ENCODE results near the gene MRPS34. TPM values are rescaled to one million over a fixed set of nuclear protein-coding genes. Genes with fewer than 3 reads are reported as not detected.

Gene MRPS34
- polyA plus RNA-seq, 1 donor (not counting 4 experiments of a cell fraction or from before 2014, with no cell fraction given): 74.3 TPM

DNA sequence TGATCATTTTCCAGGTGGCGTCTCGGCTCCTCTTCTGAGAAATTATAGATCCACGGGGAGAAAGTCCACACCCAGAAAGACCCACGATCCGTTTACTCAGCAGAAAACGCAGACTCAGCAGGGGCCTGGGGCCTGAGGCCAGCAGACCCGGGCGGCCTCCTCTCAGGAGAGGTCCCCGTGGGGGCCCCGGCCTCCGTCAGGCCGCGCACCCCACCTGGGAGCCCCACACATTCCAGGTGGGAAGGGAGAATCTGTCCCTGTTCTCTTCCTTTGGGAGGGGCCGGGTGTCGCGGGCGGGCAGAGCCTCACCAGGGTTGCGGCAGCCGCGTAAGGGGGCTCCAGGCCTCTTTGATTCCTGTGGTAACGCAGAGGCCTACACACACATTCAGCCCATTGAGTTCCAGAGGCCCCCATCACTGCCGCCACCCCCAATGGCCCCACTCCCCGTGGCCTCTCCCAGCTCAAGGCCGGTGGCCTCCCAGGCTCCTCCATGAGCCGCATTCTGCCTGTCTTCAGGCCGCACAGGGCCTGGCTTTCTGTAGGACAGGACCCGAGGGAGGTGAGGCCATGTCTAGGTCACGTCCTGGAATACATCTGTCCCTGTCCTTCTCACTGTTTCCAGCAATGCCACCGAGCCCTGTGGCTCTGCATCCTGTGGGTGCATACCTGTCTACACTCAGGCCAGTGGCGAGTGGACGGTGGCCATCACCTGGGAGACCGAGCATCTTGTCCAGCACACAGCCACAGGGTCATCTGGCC is 22.2 kb upstream of the MRPS34 start:
- Histone ChIP-seq H3K36me3 (ENCODE audit: control insufficient read depth in 2 of 2, extremely low read depth in 1 of 2, insufficient read depth in 2 of 2, low read length in 2 of 2) (no peaks in the 10 kb centered on the region), H3K4me1 (ENCODE audit: control insufficient read depth, extremely low read depth, insufficient read depth, low read length) (no peaks in the 10 kb centered on the region), H3K4me3 (ENCODE audit: control insufficient read depth in 2 of 3, extremely low read depth in 1 of 3, insufficient read depth in 2 of 3, low read depth in 1 of 3, low read length in 3 of 3) (no peak overlapping the region), H3K27ac (ENCODE audit: control insufficient read depth, insufficient read depth, low read length) (no peak overlapping the region), H3K79me2 (ENCODE audit: control insufficient read depth, insufficient read depth, low read length) (no peaks in the 10 kb centered on the region), H4K20me1 (ENCODE audit: control insufficient read depth, extremely low read depth, insufficient read depth, low read length) (no peaks in the 10 kb centered on the region), H3K27me3 (ENCODE audit: control insufficient read depth, extremely low read depth, insufficient read depth, low read length) (no peaks in the 10 kb centered on the region), H3K9ac (ENCODE audit: control insufficient read depth, extremely low read depth, insufficient read depth, low read length) (no peak overlapping the region), H3K9me1 (ENCODE audit: control insufficient read depth, extremely low read depth, insufficient read depth, low read length) (no peaks in the 10 kb centered on the region), H3K9me3 (ENCODE audit: control insufficient read depth, low read depth, low read length) (peaks cover 2% of the 10 kb centered on the region), H2AFZ (ENCODE audit: control insufficient read depth, low read length) (no peak overlapping the region), H3K4me2 (ENCODE audit: control insufficient read depth, extremely low read depth, insufficient read depth, low read depth, low read length) (no peak overlapping the region)
- no peak for DNase-seq (ENCODE audit: low read depth, low spot score)
- TF ChIP-seq, protein P1, sequence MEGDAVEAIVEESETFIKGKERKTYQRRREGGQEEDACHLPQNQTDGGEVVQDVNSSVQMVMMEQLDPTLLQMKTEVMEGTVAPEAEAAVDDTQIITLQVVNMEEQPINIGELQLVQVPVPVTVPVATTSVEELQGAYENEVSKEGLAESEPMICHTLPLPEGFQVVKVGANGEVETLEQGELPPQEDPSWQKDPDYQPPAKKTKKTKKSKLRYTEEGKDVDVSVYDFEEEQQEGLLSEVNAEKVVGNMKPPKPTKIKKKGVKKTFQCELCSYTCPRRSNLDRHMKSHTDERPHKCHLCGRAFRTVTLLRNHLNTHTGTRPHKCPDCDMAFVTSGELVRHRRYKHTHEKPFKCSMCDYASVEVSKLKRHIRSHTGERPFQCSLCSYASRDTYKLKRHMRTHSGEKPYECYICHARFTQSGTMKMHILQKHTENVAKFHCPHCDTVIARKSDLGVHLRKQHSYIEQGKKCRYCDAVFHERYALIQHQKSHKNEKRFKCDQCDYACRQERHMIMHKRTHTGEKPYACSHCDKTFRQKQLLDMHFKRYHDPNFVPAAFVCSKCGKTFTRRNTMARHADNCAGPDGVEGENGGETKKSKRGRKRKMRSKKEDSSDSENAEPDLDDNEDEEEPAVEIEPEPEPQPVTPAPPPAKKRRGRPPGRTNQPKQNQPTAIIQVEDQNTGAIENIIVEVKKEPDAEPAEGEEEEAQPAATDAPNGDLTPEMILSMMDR (optimal IDR thresholded peaks at IDR 0.05 in 1 of 3, IDR thresholded peaks at IDR 0.05 in 1 of 3, conservative IDR thresholded peaks at IDR 0.05 in 1 of 3; ENCODE audit: extremely low read depth in 1 of 3, insufficient read depth in 2 of 3, low read length in 3 of 3): no peak
- no peak for TF ChIP-seq EZH2 (IDR thresholded peaks at IDR 0.05; ENCODE audit: low read length)
- FAIRE-seq: no peak
- dilution Hi-C loops (cut with MboI; ENCODE audit: extremely low pct_ligation_motif_present, low sequenced_read_pairs): no loop called here

DNA sequence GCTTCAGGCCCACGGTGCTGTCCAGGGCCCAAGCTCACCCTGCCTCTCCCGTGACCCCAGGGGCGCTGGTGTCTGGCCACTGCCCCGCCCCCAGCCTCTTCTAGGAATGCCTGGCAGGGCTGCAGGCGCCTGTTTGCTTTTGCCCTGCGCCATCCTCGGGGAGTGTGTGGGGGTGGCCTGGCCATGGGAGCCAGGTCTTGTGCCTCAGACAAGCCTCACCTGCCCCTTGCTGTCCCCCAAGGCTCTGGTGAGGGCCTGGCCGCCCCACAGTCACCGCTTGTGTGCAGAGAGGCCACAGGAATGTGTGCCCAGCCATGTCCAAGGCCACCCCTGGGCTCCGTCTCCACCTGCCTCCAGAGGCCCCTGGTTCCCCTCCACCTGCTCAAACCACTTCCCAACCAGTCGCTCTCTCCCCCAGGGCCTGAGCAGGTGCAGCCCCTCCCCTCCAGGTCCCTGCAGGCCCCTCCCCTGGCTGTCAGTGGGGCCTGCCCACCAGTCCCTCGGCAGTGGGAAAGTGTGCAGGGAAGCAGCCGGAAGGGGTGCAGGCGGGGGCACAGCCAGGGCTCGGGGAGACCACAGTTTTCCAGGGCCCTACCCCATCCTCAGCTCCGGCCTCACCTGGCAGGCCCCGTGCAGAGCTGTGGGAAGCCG is 21.4 kb upstream of the MRPS34 start:
- FAIRE-seq: no peak
- no peaks in the 10 kb centered on the region for H3K36me3 ChIP-seq (ENCODE audit: control insufficient read depth in 2 of 2, extremely low read depth in 1 of 2, insufficient read depth in 2 of 2, low read length in 2 of 2)
- no peak for TF ChIP-seq EZH2 (IDR thresholded peaks at IDR 0.05; ENCODE audit: low read length)
- TF ChIP-seq, protein P1 (optimal IDR thresholded peaks at IDR 0.05 in 1 of 3, IDR thresholded peaks at IDR 0.05 in 1 of 3, conservative IDR thresholded peaks at IDR 0.05 in 1 of 3; ENCODE audit: extremely low read depth in 1 of 3, insufficient read depth in 2 of 3, low read length in 3 of 3): no peak
- no peak overlapping the region for H3K9ac ChIP-seq (ENCODE audit: control insufficient read depth, extremely low read depth, insufficient read depth, low read length)
- no peak overlapping the region for H3K27ac ChIP-seq (ENCODE audit: control insufficient read depth, insufficient read depth, low read length)
- H3K9me3 ChIP-seq (ENCODE audit: control insufficient read depth, low read depth, low read length): peaks cover 2% of the 10 kb centered on the region
- no peaks in the 10 kb centered on the region for H3K27me3 ChIP-seq (ENCODE audit: control insufficient read depth, extremely low read depth, insufficient read depth, low read length)
- no peak overlapping the region for H3K4me3 ChIP-seq (ENCODE audit: control insufficient read depth in 2 of 3, extremely low read depth in 1 of 3, insufficient read depth in 2 of 3, low read depth in 1 of 3, low read length in 3 of 3)
- H4K20me1 ChIP-seq (ENCODE audit: control insufficient read depth, extremely low read depth, insufficient read depth, low read length): no peaks in the 10 kb centered on the region
- DNase-seq (ENCODE audit: low read depth, low spot score): no peak
- no peaks in the 10 kb centered on the region for H3K9me1 ChIP-seq (ENCODE audit: control insufficient read depth, extremely low read depth, insufficient read depth, low read length)
- peaks cover under 1% of the 10 kb centered on the region for H3K4me1 ChIP-seq (ENCODE audit: control insufficient read depth, extremely low read depth, insufficient read depth, low read length)
- no peak overlapping the region for H3K4me2 ChIP-seq (ENCODE audit: control insufficient read depth, extremely low read depth, insufficient read depth, low read depth, low read length)
- dilution Hi-C loops (cut with MboI; ENCODE audit: extremely low pct_ligation_motif_present, low sequenced_read_pairs): no loop called here
- no peak overlapping the region for H2AFZ ChIP-seq (ENCODE audit: control insufficient read depth, low read length)
- no peaks in the 10 kb centered on the region for H3K79me2 ChIP-seq (ENCODE audit: control insufficient read depth, insufficient read depth, low read length)

Measured in keratinocyte (primary cell).